HG03342 (cell line): ENCODE results near the gene ANXA10.

Experiments
- ATAC-seq: cut with Tn5 transposase; IDR thresholded peaks from one replicate; pipeline ENCODE4 v1.9.1; 2021; ENCODE audit warnings: mild to moderate bottlenecking, moderate library complexity; ENCODE audit not compliant: unreplicated experiment

The ANXA10 gene

DNA sequence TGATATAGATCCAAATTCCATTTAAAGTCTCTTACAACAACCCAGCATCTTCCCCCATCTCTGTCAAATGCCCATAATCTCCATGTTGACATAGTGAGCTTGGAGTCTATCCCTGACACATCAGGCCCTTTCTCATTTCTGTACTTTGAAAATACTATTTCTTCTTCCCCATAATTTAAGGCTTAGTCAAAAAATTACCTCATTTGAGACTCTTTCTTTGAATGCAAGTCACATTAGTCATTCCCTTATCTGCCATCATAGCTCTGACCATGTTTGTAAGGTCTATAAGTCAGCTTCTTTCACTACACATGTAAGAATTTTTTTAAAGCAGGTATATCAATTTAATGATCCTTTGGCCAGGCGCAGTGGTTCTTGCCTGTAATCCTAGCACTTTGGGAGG lies 126.3 kb downstream of the ANXA10 start:
- ATAC-seq: no peak

DNA sequence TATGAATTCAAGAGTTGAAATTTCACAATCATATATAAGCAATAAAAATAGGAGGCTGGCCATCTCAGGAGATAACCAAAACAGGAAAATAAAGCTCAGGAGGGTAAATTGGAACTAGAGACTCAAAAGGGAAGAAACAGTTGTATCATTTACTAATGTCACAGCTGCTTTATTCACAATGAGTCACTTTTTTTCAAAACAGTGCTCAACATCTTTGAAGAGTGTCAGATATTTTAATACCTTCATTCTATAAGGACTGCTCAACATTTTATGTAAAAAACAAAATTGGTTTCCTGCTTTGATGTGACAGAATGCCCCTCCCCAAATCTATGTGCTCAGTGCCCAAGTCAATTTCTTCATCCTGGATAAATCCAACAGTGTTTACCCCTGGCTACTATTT lies 128.6 kb downstream of the ANXA10 start:
- ATAC-seq: no peak

DNA sequence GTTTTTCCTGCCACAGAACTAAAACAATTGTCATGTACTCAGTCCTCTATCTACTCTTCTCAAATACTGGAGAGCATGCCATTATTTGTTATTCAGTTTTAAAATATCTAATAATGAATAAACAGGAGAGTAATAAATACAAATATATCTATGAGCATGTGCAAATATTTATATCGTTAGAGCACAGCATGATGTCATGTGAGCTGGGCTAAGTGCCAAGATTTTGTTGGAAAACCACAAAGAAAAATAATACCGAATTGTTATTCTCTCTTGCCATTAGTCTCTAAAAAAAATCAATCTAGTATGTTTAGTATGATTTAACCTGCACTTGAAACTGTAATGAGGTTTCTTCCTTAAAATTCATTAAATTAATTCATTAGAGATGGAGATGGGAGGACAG lies 129.0 kb downstream of the ANXA10 start:
- ATAC-seq: no peak
